Measurements from ENCODE around the gene TNNC1. TPM values are rescaled to one million over a fixed set of nuclear protein-coding genes. Genes with fewer than 3 reads are reported as not detected.

Gene TNNC1
- total and polyA plus RNA-seq, 4 donors = 0.21 to 0.75 (median 0.35) TPM

- TF ChIP-seq, protein P1, sequence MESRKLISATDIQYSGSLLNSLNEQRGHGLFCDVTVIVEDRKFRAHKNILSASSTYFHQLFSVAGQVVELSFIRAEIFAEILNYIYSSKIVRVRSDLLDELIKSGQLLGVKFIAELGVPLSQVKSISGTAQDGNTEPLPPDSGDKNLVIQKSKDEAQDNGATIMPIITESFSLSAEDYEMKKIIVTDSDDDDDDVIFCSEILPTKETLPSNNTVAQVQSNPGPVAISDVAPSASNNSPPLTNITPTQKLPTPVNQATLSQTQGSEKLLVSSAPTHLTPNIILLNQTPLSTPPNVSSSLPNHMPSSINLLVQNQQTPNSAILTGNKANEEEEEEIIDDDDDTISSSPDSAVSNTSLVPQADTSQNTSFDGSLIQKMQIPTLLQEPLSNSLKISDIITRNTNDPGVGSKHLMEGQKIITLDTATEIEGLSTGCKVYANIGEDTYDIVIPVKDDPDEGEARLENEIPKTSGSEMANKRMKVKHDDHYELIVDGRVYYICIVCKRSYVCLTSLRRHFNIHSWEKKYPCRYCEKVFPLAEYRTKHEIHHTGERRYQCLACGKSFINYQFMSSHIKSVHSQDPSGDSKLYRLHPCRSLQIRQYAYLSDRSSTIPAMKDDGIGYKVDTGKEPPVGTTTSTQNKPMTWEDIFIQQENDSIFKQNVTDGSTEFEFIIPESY (IDR thresholded peaks at IDR 0.05) = no peak
- TF ChIP-seq GABPA (IDR thresholded peaks at IDR 0.05 in 1 of 2, conservative IDR thresholded peaks at IDR 0.05 in 1 of 2) = no peak
- no peak for TF ChIP-seq TAF1 (conservative IDR thresholded peaks at IDR 0.05)
Measured at GRCh38 chr3:52436500-52437149, 17.2 kb downstream of the TNNC1 start (continued).

- no peak for TF ChIP-seq YY1 (IDR thresholded peaks at IDR 0.05)
- TF ChIP-seq FOXA1 (IDR thresholded peaks at IDR 0.05) = no peak
- TF ChIP-seq HNF4G (IDR thresholded peaks at IDR 0.05) = no peak
- TF ChIP-seq, protein P2, sequence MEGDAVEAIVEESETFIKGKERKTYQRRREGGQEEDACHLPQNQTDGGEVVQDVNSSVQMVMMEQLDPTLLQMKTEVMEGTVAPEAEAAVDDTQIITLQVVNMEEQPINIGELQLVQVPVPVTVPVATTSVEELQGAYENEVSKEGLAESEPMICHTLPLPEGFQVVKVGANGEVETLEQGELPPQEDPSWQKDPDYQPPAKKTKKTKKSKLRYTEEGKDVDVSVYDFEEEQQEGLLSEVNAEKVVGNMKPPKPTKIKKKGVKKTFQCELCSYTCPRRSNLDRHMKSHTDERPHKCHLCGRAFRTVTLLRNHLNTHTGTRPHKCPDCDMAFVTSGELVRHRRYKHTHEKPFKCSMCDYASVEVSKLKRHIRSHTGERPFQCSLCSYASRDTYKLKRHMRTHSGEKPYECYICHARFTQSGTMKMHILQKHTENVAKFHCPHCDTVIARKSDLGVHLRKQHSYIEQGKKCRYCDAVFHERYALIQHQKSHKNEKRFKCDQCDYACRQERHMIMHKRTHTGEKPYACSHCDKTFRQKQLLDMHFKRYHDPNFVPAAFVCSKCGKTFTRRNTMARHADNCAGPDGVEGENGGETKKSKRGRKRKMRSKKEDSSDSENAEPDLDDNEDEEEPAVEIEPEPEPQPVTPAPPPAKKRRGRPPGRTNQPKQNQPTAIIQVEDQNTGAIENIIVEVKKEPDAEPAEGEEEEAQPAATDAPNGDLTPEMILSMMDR (IDR thresholded peaks at IDR 0.05; ENCODE audit: low read depth, low read length, missing input control) = no peak
- TF ChIP-seq FOXA2 (IDR thresholded peaks at IDR 0.05) = no peak
- DNase-seq (ENCODE audit: low spot score) = no peak
- no peaks in the 10 kb centered on the region for H3K36me3 ChIP-seq (ENCODE audit: control insufficient read depth in 4 of 4, insufficient read depth in 3 of 4, low read depth in 1 of 4, low read length in 3 of 4)
- H3K9me3 ChIP-seq (ENCODE audit: control insufficient read depth in 4 of 4, low read length in 3 of 4) = no peaks in the 10 kb centered on the region
- no peak overlapping the region for H3K4me3 ChIP-seq (ENCODE audit: low read depth in 1 of 3, low read length in 3 of 3)
- no peak overlapping the region for H3K9ac ChIP-seq (ENCODE audit: low read depth in 1 of 2, low read length in 2 of 2)
- H3K4me1 ChIP-seq (ENCODE audit: control insufficient read depth in 4 of 4, insufficient read depth in 4 of 4, low read length in 3 of 4) = no peaks in the 10 kb centered on the region
- WGBS = 96% methylated on average over 32 of the region's 32 CpGs
- H3K27me3 ChIP-seq (ENCODE audit: control insufficient read depth in 4 of 4, insufficient read depth in 4 of 4, low read length in 3 of 4) = no peaks in the 10 kb centered on the region
- H3K27ac ChIP-seq (ENCODE audit: low read depth in 1 of 2, low read length in 2 of 2) = no peak overlapping the region
Measured at GRCh38 chr3:52435246-52436101, 18.4 kb downstream of the TNNC1 start.

DNA sequence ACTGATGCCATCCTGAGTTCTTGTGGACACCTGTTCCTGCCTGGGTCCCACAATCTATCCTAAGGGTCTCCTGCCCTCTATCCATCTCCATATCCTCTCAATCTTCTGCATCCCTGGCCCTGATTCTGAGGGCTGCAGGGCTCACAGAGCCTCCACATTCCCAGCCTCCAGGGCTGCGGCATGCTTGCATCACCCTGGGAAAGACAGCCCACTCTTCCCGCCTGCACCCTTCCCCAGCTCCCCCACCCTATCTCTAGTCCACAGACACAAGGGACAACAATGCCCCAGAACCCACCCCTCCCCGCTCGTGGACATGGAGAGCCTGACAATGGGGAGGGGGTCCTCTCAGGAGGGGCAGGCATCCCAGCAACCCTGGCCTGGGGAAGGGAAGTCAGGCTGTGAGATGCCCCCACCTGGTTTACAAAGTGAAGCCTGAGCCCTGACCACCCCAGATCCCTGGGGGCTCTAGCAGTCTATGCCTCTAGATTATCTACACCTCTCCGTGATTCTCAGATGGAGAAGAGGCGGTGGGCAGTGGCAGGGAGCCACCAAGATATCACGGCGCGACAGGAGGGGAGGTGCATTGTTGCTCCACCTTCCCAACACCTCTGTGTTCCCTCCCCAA lies 19.2 kb downstream of the TNNC1 start:
- H3K9me3 ChIP-seq (ENCODE audit: control insufficient read depth in 4 of 4, low read length in 3 of 4) = no peaks in the 10 kb centered on the region
- H3K36me3 ChIP-seq (ENCODE audit: control insufficient read depth in 4 of 4, insufficient read depth in 3 of 4, low read depth in 1 of 4, low read length in 3 of 4) = no peaks in the 10 kb centered on the region
- no peaks in the 10 kb centered on the region for H3K27me3 ChIP-seq (ENCODE audit: control insufficient read depth in 4 of 4, insufficient read depth in 4 of 4, low read length in 3 of 4)
- H3K9ac ChIP-seq (ENCODE audit: low read depth in 1 of 2, low read length in 2 of 2) = no peak overlapping the region
- no peak for DNase-seq (ENCODE audit: low spot score)
- no peaks in the 10 kb centered on the region for H3K4me1 ChIP-seq (ENCODE audit: control insufficient read depth in 4 of 4, insufficient read depth in 4 of 4, low read length in 3 of 4)
- H3K4me3 ChIP-seq (ENCODE audit: low read depth in 1 of 3, low read length in 3 of 3) = no peak overlapping the region
- 95% methylated on average over 9 of the region's 9 CpGs for WGBS
- no peak overlapping the region for H3K27ac ChIP-seq (ENCODE audit: low read depth in 1 of 2, low read length in 2 of 2)
- no peak for TF ChIP-seq YY1 (IDR thresholded peaks at IDR 0.05)

DNA sequence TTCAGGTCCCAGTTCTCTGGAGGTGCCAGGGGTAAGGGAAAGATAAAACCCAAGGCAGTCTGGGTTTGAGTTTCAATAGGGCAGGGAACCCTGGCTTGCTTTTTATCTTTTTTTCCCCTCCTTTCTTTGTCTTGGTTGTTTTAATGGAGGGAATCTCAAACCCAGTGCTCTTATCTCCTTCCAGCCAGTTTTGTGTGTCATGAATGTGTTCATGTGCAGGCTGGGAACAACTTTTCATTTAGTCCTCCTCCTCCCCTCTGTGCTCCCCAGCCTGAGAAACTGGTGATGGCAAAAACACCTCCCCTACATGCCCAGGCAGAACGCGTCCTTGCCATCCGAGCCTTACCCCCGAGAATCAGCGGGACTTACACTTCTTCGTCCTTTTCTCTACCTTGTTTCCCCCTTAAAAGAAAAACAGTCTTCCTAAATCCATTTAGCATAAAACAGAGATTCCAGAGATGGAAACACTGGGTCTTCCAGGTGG lies 19.8 kb downstream of the TNNC1 start:
- Histone ChIP-seq H3K27ac (ENCODE audit: low read depth in 1 of 2, low read length in 2 of 2) (no peak overlapping the region), H3K36me3 (ENCODE audit: control insufficient read depth in 4 of 4, insufficient read depth in 3 of 4, low read depth in 1 of 4, low read length in 3 of 4) (no peaks in the 10 kb centered on the region), H3K9me3 (ENCODE audit: control insufficient read depth in 4 of 4, low read length in 3 of 4) (no peaks in the 10 kb centered on the region), H3K27me3 (ENCODE audit: control insufficient read depth in 4 of 4, insufficient read depth in 4 of 4, low read length in 3 of 4) (no peaks in the 10 kb centered on the region), H3K9ac (ENCODE audit: low read depth in 1 of 2, low read length in 2 of 2) (no peak overlapping the region), H3K4me1 (ENCODE audit: control insufficient read depth in 4 of 4, insufficient read depth in 4 of 4, low read length in 3 of 4) (no peaks in the 10 kb centered on the region), H3K4me3 (ENCODE audit: low read depth in 1 of 3, low read length in 3 of 3) (no peak overlapping the region)
- 95% methylated on average over 6 of the region's 6 CpGs for WGBS
- no peak for DNase-seq (ENCODE audit: low spot score)
- TF ChIP-seq EGR1 (IDR thresholded peaks at IDR 0.05; ENCODE audit: low read depth in 2 of 2) = no peak
- TF ChIP-seq RXRA (IDR thresholded peaks at IDR 0.05) = no peak
- TF ChIP-seq, protein P2 (IDR thresholded peaks at IDR 0.05; ENCODE audit: low read depth, low read length, missing input control) = no peak
- TF ChIP-seq GABPA (IDR thresholded peaks at IDR 0.05 in 1 of 2, conservative IDR thresholded peaks at IDR 0.05 in 1 of 2) = no peak
- no peak for TF ChIP-seq TAF1 (conservative IDR thresholded peaks at IDR 0.05)
- TF ChIP-seq RAD21 (IDR thresholded peaks at IDR 0.05) = no peak
- no peak for TF ChIP-seq HNF4A (conservative IDR thresholded peaks at IDR 0.05)
- TF ChIP-seq FOXA2 (IDR thresholded peaks at IDR 0.05) = no peak
- no peak for TF ChIP-seq NR2F2 (IDR thresholded peaks at IDR 0.05)
- TF ChIP-seq HNF4G (IDR thresholded peaks at IDR 0.05) = no peak
- TF ChIP-seq YY1 (IDR thresholded peaks at IDR 0.05) = no peak
- no peak for TF ChIP-seq FOXA1 (IDR thresholded peaks at IDR 0.05)
- no peak for TF ChIP-seq MAX (IDR thresholded peaks at IDR 0.05)

Measured in liver (tissue), 9 donors.